Neural progenitor cell (in vitro differentiated cells): Measurements from ENCODE around the gene ZC3H15. TPM values are rescaled to one million over a fixed set of nuclear protein-coding genes. Genes with fewer than 3 reads are reported as not detected.

Source experiments
- DNase-seq: peaks from one replicate; pipeline ENCODE4 v3.0.0-alpha.2; 2016; ENCODE audit warnings: low spot score
- H2AFZ ChIP-seq: fragments of 200-600 bp; sonication (generic); replicated peaks from 2 replicates; pipeline ENCODE4 v1.6.1; 2016; ENCODE audit warnings: antibody characterized with exemption
- H3F3A ChIP-seq: fragments of 200-600 bp; sonication (generic); 2 replicates; pipeline ENCODE4 v1.6.1; 2016; ENCODE audit warnings: antibody characterized with exemption, low read depth
- H3K27ac ChIP-seq: fragments of 200-600 bp; sonication (generic); 2 replicates; pipeline ENCODE4 v1.5.1; 2016; ENCODE audit warnings: mild to moderate bottlenecking
- H3K27me3 ChIP-seq: fragments of 200-600 bp; sonication (generic); 2 replicates; pipeline ENCODE4 v1.6.1; 2016; ENCODE audit warnings: mild to moderate bottlenecking, moderate library complexity
- H3K36me3 ChIP-seq: fragments of 200-600 bp; sonication (generic); 2 replicates; pipeline ENCODE4 v1.5.1; 2016
- H3K4me1 ChIP-seq: fragments of 200-600 bp; sonication (generic); 2 replicates; pipeline ENCODE4 v1.6.1; 2016; ENCODE audit warnings: mixed run types
- H3K4me2 ChIP-seq: fragments of 200-600 bp; sonication (generic); 2 replicates; pipeline ENCODE4 v1.6.1; 2016
- H3K4me3 ChIP-seq: fragments of 200-600 bp; sonication (generic); 2 replicates; pipeline ENCODE4 v1.5.1; 2016
- H3K79me2 ChIP-seq: fragments of 200-600 bp; sonication (generic); 2 replicates; pipeline ENCODE4 v1.6.1; 2016; ENCODE audit warnings: low read depth
- H3K9ac ChIP-seq: fragments of 200-600 bp; sonication (generic); 2 replicates; pipeline ENCODE4 v1.6.1; 2016
- H3K9me3 ChIP-seq: fragments of 200-600 bp; sonication (generic); 2 replicates; pipeline ENCODE4 v1.5.1; 2016; ENCODE audit warnings: low read depth
- H4K20me1 ChIP-seq: fragments of 200-600 bp; sonication (generic); 2 replicates; pipeline ENCODE4 v1.6.1; 2016; ENCODE audit warnings: low read depth
- H3K27ac Mint-ChIP-seq: 3 replicates; pipeline ENCODE4 v1.8.0; 2021; ENCODE audit warnings: mixed read lengths
- H3K27me3 Mint-ChIP-seq: 2 replicates; pipeline ENCODE4 v1.8.0; 2022; ENCODE audit warnings: low read depth, mild to moderate bottlenecking, inconsistent platforms, moderate library complexity, mixed read lengths; ENCODE audit not compliant: insufficient read depth
- H3K36me3 Mint-ChIP-seq: 3 replicates; pipeline ENCODE4 v1.8.0; 2021; ENCODE audit warnings: mixed read lengths
- H3K4me1 Mint-ChIP-seq: 3 replicates; pipeline ENCODE4 v1.8.0; 2021; ENCODE audit warnings: mixed read lengths
- H3K4me3 Mint-ChIP-seq: 3 replicates; pipeline ENCODE4 v1.8.0; 2021; ENCODE audit warnings: mild to moderate bottlenecking, moderate library complexity, mixed read lengths
- H3K9me3 Mint-ChIP-seq: 3 replicates; pipeline ENCODE4 v1.8.0; 2020; ENCODE audit warnings: mixed read lengths
- EZH2 ChIP-seq: fragments of 200-600 bp; sonication (generic); IDR thresholded peaks from 2 replicates; pipeline ENCODE4 v1.6.1; 2017; ENCODE audit warnings: antibody characterized with exemption, mild to moderate bottlenecking, moderate library complexity
- EZH2phosphoT487 ChIP-seq: fragments of 200-600 bp; sonication (generic); IDR thresholded peaks from 2 replicates; pipeline ENCODE4 v1.6.1; 2017; ENCODE audit warnings: antibody characterized with exemption
- total RNA-seq: library from RNA; depleted of rRNA; stranded (reverse); fragments of >200 nt; gene quantifications from 2 replicates; pipeline ENCODE4 v1.2.3, GENCODE V29; 2015; ENCODE audit warnings: low replicate concordance
- TF ChIP-seq, protein P1 (sequence below): fragments of 200-600 bp; sonication (generic); IDR thresholded peaks from 2 replicates; pipeline ENCODE4 v1.5.1; 2017; ENCODE audit warnings: antibody characterized with exemption, mild to moderate bottlenecking

Gene ZC3H15
- total RNA-seq, 1 donor from 2014 or later: 88.6 TPM

DNA sequence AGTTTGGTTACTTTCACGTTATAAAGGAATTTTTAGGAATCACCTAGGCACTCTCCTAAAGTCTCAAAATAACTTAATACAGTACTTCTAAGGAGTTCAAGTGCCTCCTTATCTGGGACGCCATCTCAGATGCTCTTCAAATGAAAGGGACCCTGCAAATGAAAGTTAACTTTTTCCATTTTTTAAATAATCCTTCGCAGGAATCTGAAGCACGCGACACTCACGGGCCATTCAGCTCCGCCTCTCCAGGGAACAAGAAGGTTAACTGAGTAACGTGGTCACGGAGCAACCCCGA lies 537 bp upstream of the ZC3H15 start:
- peak overlapping the region; percentile 55 for H3K9ac ChIP-seq
- TF ChIP-seq EZH2phosphoT487: no peak
- TF ChIP-seq, protein P1, sequence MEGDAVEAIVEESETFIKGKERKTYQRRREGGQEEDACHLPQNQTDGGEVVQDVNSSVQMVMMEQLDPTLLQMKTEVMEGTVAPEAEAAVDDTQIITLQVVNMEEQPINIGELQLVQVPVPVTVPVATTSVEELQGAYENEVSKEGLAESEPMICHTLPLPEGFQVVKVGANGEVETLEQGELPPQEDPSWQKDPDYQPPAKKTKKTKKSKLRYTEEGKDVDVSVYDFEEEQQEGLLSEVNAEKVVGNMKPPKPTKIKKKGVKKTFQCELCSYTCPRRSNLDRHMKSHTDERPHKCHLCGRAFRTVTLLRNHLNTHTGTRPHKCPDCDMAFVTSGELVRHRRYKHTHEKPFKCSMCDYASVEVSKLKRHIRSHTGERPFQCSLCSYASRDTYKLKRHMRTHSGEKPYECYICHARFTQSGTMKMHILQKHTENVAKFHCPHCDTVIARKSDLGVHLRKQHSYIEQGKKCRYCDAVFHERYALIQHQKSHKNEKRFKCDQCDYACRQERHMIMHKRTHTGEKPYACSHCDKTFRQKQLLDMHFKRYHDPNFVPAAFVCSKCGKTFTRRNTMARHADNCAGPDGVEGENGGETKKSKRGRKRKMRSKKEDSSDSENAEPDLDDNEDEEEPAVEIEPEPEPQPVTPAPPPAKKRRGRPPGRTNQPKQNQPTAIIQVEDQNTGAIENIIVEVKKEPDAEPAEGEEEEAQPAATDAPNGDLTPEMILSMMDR: no peak
- no peak for TF ChIP-seq EZH2
- peak overlapping the region; percentile 85 for H3K4me3 ChIP-seq
- H3K4me3 Mint-ChIP-seq: peak overlapping the region; percentile 99
- peaks cover 35% of the 10 kb centered on the region for H3K4me1 ChIP-seq
- peaks cover 6% of the 10 kb centered on the region for H3K27me3 Mint-ChIP-seq
- H3K27ac ChIP-seq: peak overlapping the region; percentile 95
- no peaks in the 10 kb centered on the region for H3K36me3 ChIP-seq
- H3K9me3 ChIP-seq: no peaks in the 10 kb centered on the region
- H3K79me2 ChIP-seq: peaks cover 75% of the 10 kb centered on the region
- peaks cover 35% of the 10 kb centered on the region for H4K20me1 ChIP-seq
- H3K9me3 Mint-ChIP-seq: no peaks in the 10 kb centered on the region
- H3K27me3 ChIP-seq: no peaks in the 10 kb centered on the region
- H3K27ac Mint-ChIP-seq: peak overlapping the region; percentile 97
- peak overlapping the region; percentile 92 for H3K4me2 ChIP-seq
- no peak for DNase-seq
- H3F3A ChIP-seq: peaks cover 31% of the 10 kb centered on the region
- H3K4me1 Mint-ChIP-seq: peaks cover 27% of the 10 kb centered on the region
- peak overlapping the region; percentile 78 for H2AFZ ChIP-seq
- peaks cover 1% of the 10 kb centered on the region for H3K36me3 Mint-ChIP-seq

DNA sequence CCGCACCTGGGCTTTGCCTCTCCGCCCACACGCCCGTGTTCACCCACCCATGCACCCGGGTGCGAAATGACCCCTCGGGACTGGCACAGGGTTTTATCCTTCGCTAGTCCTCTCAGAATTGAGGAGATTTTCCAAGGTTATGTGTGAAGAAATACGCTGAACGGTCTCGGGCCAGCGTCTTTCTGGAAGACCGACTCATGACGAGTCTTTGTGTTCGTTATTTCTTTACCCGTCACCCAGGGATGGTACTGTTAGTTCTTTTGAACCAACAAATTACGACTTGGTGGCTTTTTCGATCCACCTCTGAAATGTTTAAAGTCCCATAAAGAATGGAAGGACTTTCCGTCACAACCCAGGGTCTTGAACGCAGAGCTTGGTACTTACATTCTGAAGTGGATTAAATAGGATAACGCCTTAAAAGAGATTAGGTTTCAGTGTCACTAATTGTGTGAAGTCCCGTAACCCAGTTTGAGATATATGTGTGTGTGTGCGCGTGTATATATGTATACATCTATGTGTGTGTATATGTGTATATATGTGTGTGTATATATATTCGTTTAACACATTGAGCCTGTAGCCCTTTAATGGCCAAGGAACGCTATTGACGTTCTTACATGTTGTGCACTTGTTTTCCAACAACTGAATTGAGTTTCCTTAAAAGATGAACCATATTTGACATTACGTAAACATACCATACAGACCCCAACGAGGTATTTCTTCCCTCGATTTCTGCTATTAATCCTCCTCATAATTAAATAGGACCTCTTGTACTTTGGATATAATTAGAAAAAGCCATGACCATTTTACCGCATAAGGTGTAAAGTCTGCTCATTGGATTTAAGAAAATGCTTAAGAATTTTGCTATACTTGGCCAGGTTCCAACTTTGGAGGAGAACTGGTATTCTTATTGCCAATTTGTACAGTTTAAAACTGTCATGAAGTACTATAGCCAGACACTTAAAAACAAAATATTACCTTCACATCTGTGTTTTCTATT lies 889 bp downstream of the ZC3H15 start:
- peak overlapping the region; percentile 99 for H3K27ac Mint-ChIP-seq
- no peak for TF ChIP-seq EZH2phosphoT487
- TF ChIP-seq EZH2: no peak
- TF ChIP-seq, protein P1: no peak
- no peaks in the 10 kb centered on the region for H3K9me3 Mint-ChIP-seq
- peak; percentile 36 for DNase-seq
- H3K4me1 Mint-ChIP-seq: peaks cover 29% of the 10 kb centered on the region
- Histone ChIP-seq H2AFZ (peak overlapping the region; percentile 78), H3K9ac (peak overlapping the region; percentile 55), H3K27me3 (no peaks in the 10 kb centered on the region), H3K27ac (peak overlapping the region; percentile 95), H3K4me3 (peak overlapping the region; percentile 85), H3K4me1 (peaks cover 50% of the 10 kb centered on the region), H3K36me3 (no peaks in the 10 kb centered on the region), H3F3A (peaks cover 31% of the 10 kb centered on the region), H3K4me2 (peak overlapping the region; percentile 92), H3K9me3 (no peaks in the 10 kb centered on the region), H3K79me2 (peaks cover 89% of the 10 kb centered on the region), H4K20me1 (peaks cover 49% of the 10 kb centered on the region)
- peaks cover 1% of the 10 kb centered on the region for H3K36me3 Mint-ChIP-seq
- peak overlapping the region; percentile 99 for H3K4me3 Mint-ChIP-seq
- H3K27me3 Mint-ChIP-seq: peaks cover 6% of the 10 kb centered on the region

DNA sequence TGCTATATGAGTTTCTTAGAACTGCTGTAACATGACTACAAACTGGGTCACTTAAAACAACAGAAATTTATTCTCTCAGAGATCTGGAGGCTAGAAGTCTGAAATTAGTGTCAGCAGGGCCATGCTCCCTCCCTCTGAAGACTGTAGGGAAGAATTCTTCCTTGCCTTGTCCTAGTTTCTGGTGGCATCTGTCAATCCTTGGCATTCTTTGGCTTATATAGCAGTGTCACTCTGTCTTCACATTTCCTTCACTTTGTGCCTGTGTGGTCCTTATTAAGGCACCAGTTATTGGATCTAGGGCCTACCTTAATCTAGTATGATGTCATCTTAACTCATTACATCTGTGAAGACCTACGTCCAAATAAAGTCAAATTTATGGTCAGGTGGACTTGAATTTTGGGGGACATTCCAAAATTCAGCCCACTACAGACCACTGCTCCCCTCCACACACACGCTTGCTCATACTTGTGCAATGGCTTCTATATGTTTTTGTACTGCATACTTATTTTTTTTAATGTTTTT lies 7.6 kb downstream of the ZC3H15 start:
- H3K27me3 ChIP-seq: no peaks in the 10 kb centered on the region
- H4K20me1 ChIP-seq: peaks cover 70% of the 10 kb centered on the region
- H3K4me1 ChIP-seq: peaks cover 23% of the 10 kb centered on the region
- H3K9me3 Mint-ChIP-seq: no peaks in the 10 kb centered on the region
- no peak overlapping the region for H3K4me3 Mint-ChIP-seq
- H2AFZ ChIP-seq: no peak overlapping the region
- H3K27ac Mint-ChIP-seq: no peak overlapping the region
- H3K4me2 ChIP-seq: no peak overlapping the region
- H3K36me3 ChIP-seq: no peaks in the 10 kb centered on the region
- peaks cover 9% of the 10 kb centered on the region for H3F3A ChIP-seq
- H3K9ac ChIP-seq: no peak overlapping the region
- DNase-seq: no peak
- H3K9me3 ChIP-seq: no peaks in the 10 kb centered on the region
- H3K27me3 Mint-ChIP-seq: no peaks in the 10 kb centered on the region
- no peak for TF ChIP-seq EZH2
- TF ChIP-seq, protein P1: no peak
- TF ChIP-seq EZH2phosphoT487: no peak
- H3K4me3 ChIP-seq: no peak overlapping the region
- H3K36me3 Mint-ChIP-seq: peaks cover 15% of the 10 kb centered on the region
- peaks cover 98% of the 10 kb centered on the region for H3K79me2 ChIP-seq
- H3K4me1 Mint-ChIP-seq: peaks cover 9% of the 10 kb centered on the region
- H3K27ac ChIP-seq: no peak overlapping the region
